Panc1 (cell line): ENCODE data around the gene EML1. TPM values are rescaled to one million over a fixed set of nuclear protein-coding genes. Genes with fewer than 3 reads are reported as not detected.

Source experiments
- ATAC-seq: fragments of 200-7000 bp; cut with Tn5 transposase; 2 replicates; pipeline ENCODE4 v1.9.1; 2020; ENCODE audit warnings: mild to moderate bottlenecking, moderate library complexity
- BruUV-seq: library from RNA; stranded (reverse); fragments of 400-500 nt; replicated peaks from 2 replicates; lab custom pipeline; 2021; lab: Mats Ljungman, UMichigan
- CTCF ChIA-PET: fragments of 300-600 bp; sonication (Branson Sonifier 250); formaldehyde crosslinking; loops from one replicate; lab custom pipeline; 2022; ENCODE audit warnings: antibody characterized with exemption; lab: Charles Lee
- POLR2A ChIA-PET: fragments of 300-600 bp; sonication (Branson Sonifier 250); formaldehyde crosslinking; loops from one replicate; lab custom pipeline; 2022; ENCODE audit warnings: antibody characterized with exemption; lab: Charles Lee
- DNase-seq: peaks from one replicate; pipeline ENCODE4 v3.0.0-alpha.2; 2010; ENCODE audit warnings: low read depth, low spot score
- H3K27ac ChIP-seq: 2 replicates; pipeline ENCODE4 v1.5.1; 2011; ENCODE audit warnings: mild to moderate bottlenecking, low read length, inconsistent platforms
- H3K27me3 ChIP-seq: fragments of 200-500 bp; sonication (Bioruptor generic); 2 replicates; pipeline ENCODE4 v1.6.0; 2014; ENCODE audit warnings: low read length, inconsistent platforms; ENCODE audit not compliant: control insufficient read depth, insufficient read depth
- H3K36me3 ChIP-seq: fragments of 200-500 bp; sonication (Bioruptor generic); 2 replicates; pipeline ENCODE4 v1.5.1; 2014; ENCODE audit warnings: inconsistent platforms, mild to moderate bottlenecking, low read length, moderate library complexity; ENCODE audit not compliant: control insufficient read depth, insufficient read depth
- H3K4me1 ChIP-seq: 2 replicates; pipeline ENCODE4 v1.5.1; 2011; ENCODE audit warnings: inconsistent platforms, mild to moderate bottlenecking, low read length, moderate library complexity; ENCODE audit not compliant: control insufficient read depth, insufficient read depth
- H3K4me3 ChIP-seq, 2 experiments: 2 replicates each; pipeline ENCODE4 v1.5.1; 2011 to 2012; ENCODE audit warnings: low read depth in 2 of 2, low read length in 2 of 2, mild to moderate bottlenecking in 2 of 2, inconsistent platforms in 1 of 2, moderate library complexity in 1 of 2
- H3K9me3 ChIP-seq: fragments of 200-500 bp; sonication (Bioruptor generic); 2 replicates; pipeline ENCODE4 v1.5.1; 2014; ENCODE audit warnings: low read depth, mild to moderate bottlenecking, inconsistent platforms, low read length, moderate library complexity; ENCODE audit not compliant: control insufficient read depth, insufficient read depth
- CTCF ChIP-seq: fragments of 450-650 bp; IDR thresholded peaks from 2 replicates; pipeline ENCODE4 v1.5.1; 2017; ENCODE audit warnings: mild to moderate bottlenecking
- POLR2AphosphoS5 ChIP-seq: IDR thresholded peaks from 2 replicates; pipeline ENCODE4 v1.6.1; 2012; ENCODE audit warnings: mild to moderate bottlenecking, low read depth, low read length, moderate library complexity
- REST ChIP-seq, 2 experiments: IDR thresholded peaks; 2 replicates each; pipeline ENCODE4 v1.6.1; 2011 to 2012; ENCODE audit warnings: low read depth in 2 of 2, control low read depth in 1 of 2, low read length in 1 of 2, mild to moderate bottlenecking in 1 of 2, moderate library complexity in 1 of 2; ENCODE audit not compliant: insufficient read depth in 1 of 2
- SIN3A ChIP-seq: IDR thresholded peaks from 2 replicates; pipeline ENCODE4 v1.6.1; 2012; ENCODE audit warnings: low read depth, mild to moderate bottlenecking, low read length, moderate library complexity, borderline replicate concordance; ENCODE audit not compliant: insufficient read depth
- TCF7L2 ChIP-seq: IDR thresholded peaks from 2 replicates; pipeline ENCODE4 v1.6.1; 2011; ENCODE audit warnings: mild to moderate bottlenecking, low read depth, low read length, inconsistent platforms
- in situ Hi-C: cut with HindIII; loops from 2 replicates; pipeline ENCODE4 v1.10.0; 2016; ENCODE audit warnings: low sequenced_read_pairs, low pct_unique_long_range_greater_than_20kb
- intact Hi-C: fragments of 100-400 bp; cut with micrococcal nuclease; formaldehyde crosslinking; loops from one replicate; pipeline ENCODE4 v1.10.0; 2022; ENCODE audit not compliant: unreplicated experiment
- total RNA-seq: library from RNA; stranded (reverse); gene quantifications from one replicate; pipeline ENCODE4 v1.2.1, GENCODE V29; 2021; ENCODE audit not compliant: unreplicated experiment

The EML1 gene
- total RNA-seq, 1 experiment from 2014 or later: 35.3 TPM

- Histone ChIP-seq H3K4me3 (no peak overlapping the region), H3K27ac (no peak overlapping the region), H3K4me1 (no peaks in the 10 kb centered on the region), H3K36me3 (no peaks in the 10 kb centered on the region), H3K9me3 (no peaks in the 10 kb centered on the region), H3K27me3 (no peaks in the 10 kb centered on the region)
- CTCF ChIA-PET: no interaction called here
- TF ChIP-seq SIN3A (no peak), CTCF (no peak), POLR2AphosphoS5 (no peak), TCF7L2 (no peak), REST (IDR thresholded peaks at IDR 0.05; ENCODE audit: insufficient read depth in 1 of 2, low read depth in 2 of 2, low read length in 1 of 2) (no peak)
- ATAC-seq (no peak), DNase-seq (no peak)
- no TSS peak for BruUV-seq
- in situ Hi-C loops: no loop called here
- intact Hi-C loops: no loop called here
- POLR2A ChIA-PET: no interaction called here
These were observed 175.1 kb downstream of the EML1 start for GRCh38 chr14:99968191-99968920.

GRCh38 chr14:99968941-99969340 lies 175.7 kb downstream of the EML1 start:
- intact Hi-C loops (no loop called here), in situ Hi-C loops (no loop called here)
- CTCF ChIA-PET: no interaction called here
- DNase-seq (no peak), ATAC-seq (no peak)
- Histone ChIP-seq H3K27me3 (no peaks in the 10 kb centered on the region), H3K36me3 (no peaks in the 10 kb centered on the region), H3K27ac (no peak overlapping the region), H3K9me3 (no peaks in the 10 kb centered on the region), H3K4me3 (no peak overlapping the region), H3K4me1 (no peaks in the 10 kb centered on the region)
- no TSS peak for BruUV-seq
- POLR2A ChIA-PET: no interaction called here
- TF ChIP-seq REST (IDR thresholded peaks at IDR 0.05; ENCODE audit: insufficient read depth in 1 of 2, low read depth in 2 of 2, low read length in 1 of 2) (no peak), CTCF (no peak), POLR2AphosphoS5 (no peak), SIN3A (no peak), TCF7L2 (no peak)
